Measurements from ENCODE around the gene NDUFS1.

- no peak for TF ChIP-seq POLR2A (IDR thresholded peaks at IDR 0.05)
- TF ChIP-seq CTCF (IDR thresholded peaks at IDR 0.05) = no peak
These were observed 44.1 kb downstream of the NDUFS1 start for GRCh38 chr2:206115026-206115578.

Data from right lobe of liver (tissue), 4 donors.